HG03045 (cell line): ENCODE data around the gene GALNT6.
"Not testable (repeated sequence)": the region's sequence is repeated elsewhere in the genome, so short reads cannot be mapped to it uniquely, and the experiment has no call there.

Source experiments
- ATAC-seq: cut with Tn5 transposase; IDR thresholded peaks from one replicate; pipeline ENCODE4 v1.9.1; 2021; ENCODE audit warnings: mild to moderate bottlenecking, moderate library complexity; ENCODE audit not compliant: unreplicated experiment

The GALNT6 gene

GRCh38 chr12:51323966-51324895 is 67.0 kb downstream of the GALNT6 start, which contains the start of gene BIN2:
BIN2 (minus strand) TSS chr12:51324174; CDS start chr12:51324102, 72 bp downstream.
- peak; percentile 57 for ATAC-seq

- peak; percentile 2 for ATAC-seq
Observed at GRCh38 chr12:51323317-51323960, 67.8 kb downstream of the GALNT6 start.

- no peak for ATAC-seq
Observed at GRCh38 chr12:51322452-51322851, 68.8 kb downstream of the GALNT6 start.

- no peak for ATAC-seq
Observed at GRCh38 chr12:51321882-51322281, 69.3 kb downstream of the GALNT6 start.

GRCh38 chr12:51320695-51321320 is 70.4 kb downstream of the GALNT6 start:
- ATAC-seq: no peak

- ATAC-seq: no peak
Observed at GRCh38 chr12:51320311-51320694, 70.9 kb downstream of the GALNT6 start.

GRCh38 chr12:51318846-51319599 is 72.2 kb downstream of the GALNT6 start:
- ATAC-seq: peak; percentile 53

GRCh38 chr12:51318057-51318806 is 73.0 kb downstream of the GALNT6 start:
- ATAC-seq: not testable (repeated sequence)

DNA sequence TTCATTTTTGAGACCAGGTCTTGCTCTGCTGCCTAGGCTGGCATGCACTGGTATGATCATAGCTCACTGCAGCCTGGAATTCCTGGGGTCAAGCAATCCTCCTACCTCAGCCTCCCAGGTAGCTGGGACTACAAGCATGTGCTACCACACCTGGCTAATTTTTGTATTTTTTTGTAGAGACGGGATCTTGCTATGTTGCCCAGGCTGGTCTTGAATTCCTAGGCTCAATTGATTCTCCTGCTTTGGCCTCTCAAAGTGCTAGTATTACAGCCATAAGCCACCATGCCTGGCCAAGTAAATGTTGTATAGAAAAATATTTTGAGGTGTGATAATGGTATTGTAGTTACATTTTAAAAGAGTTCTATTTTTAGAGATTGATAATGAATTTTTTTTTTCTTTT is 79.8 kb downstream of the GALNT6 start:
- ATAC-seq: no peak

DNA sequence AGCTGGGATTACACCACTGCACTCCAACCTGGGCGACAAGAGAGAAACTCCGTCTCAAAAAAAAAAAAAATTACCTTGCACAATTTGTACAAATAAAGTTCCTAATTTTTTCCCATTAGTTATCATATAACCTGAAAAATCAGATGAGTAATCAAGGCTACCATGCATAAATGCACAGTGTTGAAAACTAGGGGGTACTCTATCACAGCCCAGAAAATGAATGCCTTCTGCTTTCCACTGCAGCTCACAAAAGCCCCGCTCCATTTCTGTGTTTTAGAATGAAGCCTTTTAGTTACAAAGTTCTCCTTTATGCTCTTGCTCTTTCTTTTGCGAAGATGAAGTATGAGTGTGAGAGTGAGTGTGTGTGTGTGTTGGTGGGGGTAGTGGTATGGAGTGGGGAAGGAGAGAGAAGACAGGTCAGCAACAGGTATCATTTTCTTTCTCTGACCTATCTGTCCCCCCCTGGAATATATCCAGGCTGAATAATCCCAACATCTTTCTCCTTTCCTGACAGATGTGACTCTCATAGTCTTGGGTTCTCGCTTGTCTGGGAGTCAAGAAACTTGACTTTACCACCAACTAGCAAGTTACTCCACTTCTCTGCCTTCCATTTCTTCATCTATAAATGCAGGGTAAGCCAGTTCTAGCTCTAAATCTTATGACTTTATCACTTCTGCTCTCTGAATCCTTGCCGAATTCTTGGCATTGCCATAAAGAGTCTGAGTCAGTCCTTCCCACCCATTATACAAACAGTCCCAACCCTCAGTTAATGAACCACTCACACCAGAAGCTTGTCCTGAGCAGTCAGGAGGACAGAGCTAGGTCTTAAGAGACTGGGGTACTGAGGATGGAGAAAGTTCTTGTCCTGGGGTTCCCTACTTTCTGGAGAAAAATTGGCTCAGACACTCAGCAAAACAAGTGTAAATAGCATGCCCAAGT is 83.3 kb downstream of the GALNT6 start:
- ATAC-seq: no peak

DNA sequence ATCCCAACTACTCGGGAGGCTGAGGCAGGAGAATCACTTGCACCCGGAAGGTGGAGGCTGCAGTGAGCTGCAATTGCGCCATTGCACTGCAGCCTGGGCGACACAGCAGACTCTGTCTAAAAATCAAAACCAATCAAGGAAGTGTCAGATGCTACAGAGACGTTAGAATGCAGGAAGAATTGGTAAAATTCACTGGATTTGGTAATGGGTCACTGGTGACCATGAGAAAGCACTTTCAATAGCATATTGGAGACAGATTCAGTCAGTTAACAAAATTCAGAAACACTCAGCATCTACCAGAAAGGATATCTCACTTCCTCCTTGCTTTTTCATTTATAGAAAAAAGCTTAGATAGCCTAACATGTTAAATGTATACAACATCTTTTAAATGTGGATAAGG is 84.7 kb downstream of the GALNT6 start:
- no peak for ATAC-seq
